22Rv1 (cell line): Measurements from ENCODE around the gene TTYH1.

Experiments used
- ZFX ChIP-seq: fragments of 450-650 bp; IDR thresholded peaks from 2 replicates; pipeline ENCODE4 v1.6.1; 2017; ENCODE audit warnings: antibody characterized with exemption, borderline replicate concordance
- TF ChIP-seq, protein P1 (sequence below): fragments of 450-650 bp; IDR thresholded peaks from 2 replicates; pipeline ENCODE4 v1.5.1; 2017; ENCODE audit warnings: mild to moderate bottlenecking

DNA sequence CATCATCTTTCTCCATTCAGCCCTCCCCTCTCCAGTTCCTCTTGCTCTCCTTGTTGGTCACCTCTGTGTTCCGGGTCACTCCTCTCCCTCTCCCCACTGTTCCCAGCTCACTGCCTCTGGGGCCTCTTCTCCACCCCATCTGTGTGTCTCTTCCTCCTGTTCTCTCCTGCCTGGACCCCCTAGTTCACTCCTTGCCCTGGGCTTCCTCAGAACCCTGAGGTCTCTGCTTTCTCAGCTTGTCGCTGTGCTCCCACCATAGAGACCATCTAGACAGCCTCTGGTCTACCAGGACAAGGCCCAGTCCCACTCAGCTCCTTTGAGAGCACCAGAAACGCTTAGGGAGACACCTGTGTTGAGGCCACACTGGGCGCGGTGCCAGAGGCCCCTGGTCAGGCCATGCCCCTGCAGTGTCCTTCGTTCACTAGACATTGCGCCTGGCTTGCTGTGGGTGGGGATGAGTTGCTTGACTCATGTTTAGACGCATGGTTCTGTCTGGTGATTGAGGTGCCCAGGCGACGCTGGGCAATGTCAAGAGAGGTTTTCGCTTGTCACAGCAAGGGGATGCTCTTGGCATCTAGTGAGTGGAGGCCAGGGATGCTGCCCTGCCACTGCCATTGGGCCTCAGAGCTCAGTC lies 43.5 kb downstream of the TTYH1 start:
- TF ChIP-seq, protein P1, sequence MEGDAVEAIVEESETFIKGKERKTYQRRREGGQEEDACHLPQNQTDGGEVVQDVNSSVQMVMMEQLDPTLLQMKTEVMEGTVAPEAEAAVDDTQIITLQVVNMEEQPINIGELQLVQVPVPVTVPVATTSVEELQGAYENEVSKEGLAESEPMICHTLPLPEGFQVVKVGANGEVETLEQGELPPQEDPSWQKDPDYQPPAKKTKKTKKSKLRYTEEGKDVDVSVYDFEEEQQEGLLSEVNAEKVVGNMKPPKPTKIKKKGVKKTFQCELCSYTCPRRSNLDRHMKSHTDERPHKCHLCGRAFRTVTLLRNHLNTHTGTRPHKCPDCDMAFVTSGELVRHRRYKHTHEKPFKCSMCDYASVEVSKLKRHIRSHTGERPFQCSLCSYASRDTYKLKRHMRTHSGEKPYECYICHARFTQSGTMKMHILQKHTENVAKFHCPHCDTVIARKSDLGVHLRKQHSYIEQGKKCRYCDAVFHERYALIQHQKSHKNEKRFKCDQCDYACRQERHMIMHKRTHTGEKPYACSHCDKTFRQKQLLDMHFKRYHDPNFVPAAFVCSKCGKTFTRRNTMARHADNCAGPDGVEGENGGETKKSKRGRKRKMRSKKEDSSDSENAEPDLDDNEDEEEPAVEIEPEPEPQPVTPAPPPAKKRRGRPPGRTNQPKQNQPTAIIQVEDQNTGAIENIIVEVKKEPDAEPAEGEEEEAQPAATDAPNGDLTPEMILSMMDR, result no peak
- no peak for TF ChIP-seq ZFX
